ENCODE results near the gene VASH1.

The VASH1 gene

GRCh38 chr14:76742966-76743365 lies 18.3 kb upstream of the VASH1 start:
- no peak for DNase-seq (ENCODE audit: low read depth in 2 of 2)

- no peak for DNase-seq (ENCODE audit: low read depth in 2 of 2)
Measured at GRCh38 chr14:76752744-76753143, 8.5 kb upstream of the VASH1 start.

GRCh38 chr14:76753541-76754198 lies 7.6 kb upstream of the VASH1 start:
- no peak for DNase-seq (ENCODE audit: low read depth in 2 of 2)

- no peak for DNase-seq (ENCODE audit: low read depth in 2 of 2)
Measured at GRCh38 chr14:76754586-76754985, 6.7 kb upstream of the VASH1 start.

- DNase-seq (ENCODE audit: low read depth in 2 of 2) = no peak
Measured at GRCh38 chr14:76755610-76756370, 5.5 kb upstream of the VASH1 start.

- no peak for DNase-seq (ENCODE audit: low read depth in 2 of 2)
Measured at GRCh38 chr14:76756371-76756750, 4.9 kb upstream of the VASH1 start.

GRCh38 chr14:76759589-76759988 lies 1.7 kb upstream of the VASH1 start:
- DNase-seq (ENCODE audit: low read depth in 2 of 2) = no peak

GRCh38 chr14:76760331-76761135 lies 735 bp upstream of the VASH1 start:
- DNase-seq (ENCODE audit: low read depth in 2 of 2) = no peak

- no peak for DNase-seq (ENCODE audit: low read depth in 2 of 2)
Measured at GRCh38 chr14:76761960-76762410, 717 bp downstream of the VASH1 start.

GRCh38 chr14:76762411-76763095 lies 1.3 kb downstream of the VASH1 start:
- DNase-seq (ENCODE audit: low read depth in 2 of 2) = no peak

GRCh38 chr14:76763096-76764041 lies 2.1 kb downstream of the VASH1 start:
- no peak for DNase-seq (ENCODE audit: low read depth in 2 of 2)

GRCh38 chr14:76765461-76765931 lies 4.2 kb downstream of the VASH1 start:
- no peak for DNase-seq (ENCODE audit: low read depth in 2 of 2)

GRCh38 chr14:76767681-76768656 lies 6.7 kb downstream of the VASH1 start:
- peak; percentile 31 to 63 for DNase-seq (ENCODE audit: low read depth in 2 of 2)

GRCh38 chr14:76768671-76769500 lies 7.6 kb downstream of the VASH1 start:
- DNase-seq (ENCODE audit: low read depth in 2 of 2) = no peak

- DNase-seq (ENCODE audit: low read depth in 2 of 2) = no peak
Measured at GRCh38 chr14:76769636-76770292, 8.5 kb downstream of the VASH1 start.

GRCh38 chr14:76770521-76771436 lies 9.5 kb downstream of the VASH1 start:
- no peak for DNase-seq (ENCODE audit: low read depth in 2 of 2)

- no peak for DNase-seq (ENCODE audit: low read depth in 2 of 2)
Measured at GRCh38 chr14:76771437-76771980, 10.2 kb downstream of the VASH1 start.
